ENCODE results near the gene SPHK2.

The SPHK2 gene

DNA sequence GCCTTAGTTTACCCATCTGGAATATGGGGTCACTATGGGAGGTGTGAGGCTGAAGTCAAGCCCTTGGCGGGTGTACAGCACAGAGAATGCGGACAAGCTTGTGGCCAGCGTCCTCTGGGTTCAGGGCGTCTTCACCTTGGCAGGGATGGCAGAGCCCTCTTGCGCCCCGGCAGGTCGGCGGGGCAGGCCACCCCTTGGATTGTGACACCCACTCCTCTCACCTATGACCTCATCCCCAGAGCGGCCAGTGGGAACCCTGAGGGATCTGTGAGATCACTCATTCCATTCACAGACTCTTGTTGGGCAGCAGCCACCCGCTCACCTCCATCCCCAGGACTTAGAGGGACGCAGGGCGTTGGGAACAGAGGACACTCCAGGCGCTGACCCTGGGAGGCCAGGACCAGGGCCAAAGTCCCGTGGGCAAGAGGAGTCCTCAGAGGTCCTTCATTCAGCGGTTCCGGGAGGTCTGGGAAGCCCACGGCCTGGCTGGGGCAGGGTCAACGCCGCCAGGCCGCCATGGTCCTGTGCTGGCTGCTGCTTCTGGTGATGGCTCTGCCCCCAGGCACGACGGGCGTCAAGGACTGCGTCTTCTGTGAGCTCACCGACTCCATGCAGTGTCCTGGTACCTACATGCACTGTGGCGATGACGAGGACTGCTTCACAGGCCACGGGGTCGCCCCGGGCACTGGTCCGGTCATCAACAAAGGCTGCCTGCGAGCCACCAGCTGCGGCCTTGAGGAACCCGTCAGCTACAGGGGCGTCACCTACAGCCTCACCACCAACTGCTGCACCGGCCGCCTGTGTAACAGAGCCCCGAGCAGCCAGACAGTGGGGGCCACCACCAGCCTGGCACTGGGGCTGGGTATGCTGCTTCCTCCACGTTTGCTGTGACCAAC, 12.6 kb upstream of the SPHK2 start, which contains the start of gene SPACA4:
Gene SPACA4 (plus strand): TSS at position 280 of the 896 bp plus-strand sequence. CDS start 237 bp downstream, at position 517.
- DNase-seq (ENCODE audit: low read depth): no peak

DNA sequence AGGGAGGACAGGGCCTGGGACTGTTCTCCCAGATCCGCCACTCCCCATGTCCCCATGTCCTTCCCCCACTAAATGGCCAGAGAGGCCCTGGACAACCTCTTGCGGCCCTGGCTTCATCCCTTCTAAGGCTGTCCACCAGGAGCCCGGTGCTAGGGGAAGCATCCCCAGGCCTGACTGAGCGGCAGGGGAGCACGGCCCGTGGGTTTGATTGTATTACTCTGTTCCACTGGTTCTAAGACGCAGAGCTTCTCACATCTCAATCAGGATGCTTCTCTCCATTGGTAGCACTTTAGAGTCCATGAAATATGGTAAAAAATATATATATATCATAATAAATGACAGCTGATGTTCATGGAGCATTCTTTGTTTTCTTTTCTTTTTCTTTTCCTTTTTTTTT, 11.9 kb upstream of the SPHK2 start:
- no peak for DNase-seq (ENCODE audit: low read depth)

DNA sequence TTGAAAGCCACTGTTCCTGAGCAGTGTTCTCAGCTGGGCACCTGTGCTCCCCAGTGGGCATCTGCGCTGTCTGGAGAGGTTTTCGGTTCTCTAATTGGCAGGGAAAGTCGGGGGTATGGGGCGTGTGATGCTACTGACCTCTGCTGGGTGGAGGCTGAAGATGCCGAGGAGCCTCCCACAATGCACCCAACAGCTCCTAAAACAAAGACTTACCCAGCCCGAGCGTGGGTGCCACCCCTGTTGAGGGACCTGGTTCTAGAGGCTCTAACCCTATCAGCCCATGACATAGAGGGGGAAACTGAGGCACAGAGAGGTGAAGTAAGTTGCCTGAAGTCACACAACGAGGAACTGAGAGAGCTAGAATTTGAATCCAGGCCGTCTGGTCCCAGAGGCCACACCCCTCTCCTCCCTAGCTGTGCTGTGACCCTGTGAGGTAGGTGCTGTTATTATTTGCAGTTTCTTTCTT, 10.5 kb upstream of the SPHK2 start:
- no peak for DNase-seq (ENCODE audit: low read depth)

DNA sequence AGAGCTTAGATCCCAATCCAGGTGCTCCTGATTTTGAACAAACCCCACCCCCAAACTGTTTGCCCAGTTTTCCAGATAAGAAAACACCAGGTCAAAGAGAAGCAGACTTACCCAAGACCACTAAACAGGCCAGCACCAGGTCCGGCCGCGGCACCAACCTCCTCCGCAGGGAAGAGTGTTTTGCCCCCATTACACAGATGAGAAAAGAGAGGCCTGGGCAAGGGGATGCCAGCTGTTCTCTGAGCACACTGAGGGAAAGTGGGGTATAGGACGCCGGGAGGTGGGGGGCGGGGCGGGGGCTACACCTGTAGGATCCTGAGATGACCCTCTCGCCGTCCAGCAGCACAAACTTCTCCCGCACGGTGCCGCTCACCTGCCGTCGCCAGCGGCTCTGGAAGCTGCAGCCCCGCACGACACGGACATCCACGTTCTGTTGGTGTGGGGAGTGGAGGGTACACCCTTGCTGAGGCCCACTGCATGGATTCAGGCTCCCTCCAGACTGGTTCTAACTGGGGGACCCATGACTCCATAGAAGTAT, 9.7 kb upstream of the SPHK2 start:
- no peak for DNase-seq (ENCODE audit: low read depth)

DNA sequence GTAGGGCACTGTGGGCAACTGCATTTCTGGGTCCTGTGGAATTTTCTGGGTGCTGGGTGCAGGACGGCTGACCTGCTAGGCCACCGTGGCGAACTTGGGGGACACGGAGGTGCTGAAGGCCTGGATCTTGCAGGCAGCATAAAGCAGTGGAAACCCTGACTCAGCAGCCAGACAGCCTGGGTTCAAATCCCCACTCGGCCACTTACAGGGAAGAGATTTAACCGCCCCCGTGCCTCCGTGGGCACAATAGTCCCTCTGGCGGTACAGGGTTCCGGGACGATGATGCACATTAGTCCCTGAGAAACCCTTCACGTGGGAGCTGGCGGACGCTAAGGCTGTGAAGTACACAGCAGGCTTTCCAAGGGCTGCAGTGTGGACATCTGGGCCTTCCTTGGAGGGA, 7.4 kb upstream of the SPHK2 start:
- DNase-seq (ENCODE audit: low read depth): no peak

DNA sequence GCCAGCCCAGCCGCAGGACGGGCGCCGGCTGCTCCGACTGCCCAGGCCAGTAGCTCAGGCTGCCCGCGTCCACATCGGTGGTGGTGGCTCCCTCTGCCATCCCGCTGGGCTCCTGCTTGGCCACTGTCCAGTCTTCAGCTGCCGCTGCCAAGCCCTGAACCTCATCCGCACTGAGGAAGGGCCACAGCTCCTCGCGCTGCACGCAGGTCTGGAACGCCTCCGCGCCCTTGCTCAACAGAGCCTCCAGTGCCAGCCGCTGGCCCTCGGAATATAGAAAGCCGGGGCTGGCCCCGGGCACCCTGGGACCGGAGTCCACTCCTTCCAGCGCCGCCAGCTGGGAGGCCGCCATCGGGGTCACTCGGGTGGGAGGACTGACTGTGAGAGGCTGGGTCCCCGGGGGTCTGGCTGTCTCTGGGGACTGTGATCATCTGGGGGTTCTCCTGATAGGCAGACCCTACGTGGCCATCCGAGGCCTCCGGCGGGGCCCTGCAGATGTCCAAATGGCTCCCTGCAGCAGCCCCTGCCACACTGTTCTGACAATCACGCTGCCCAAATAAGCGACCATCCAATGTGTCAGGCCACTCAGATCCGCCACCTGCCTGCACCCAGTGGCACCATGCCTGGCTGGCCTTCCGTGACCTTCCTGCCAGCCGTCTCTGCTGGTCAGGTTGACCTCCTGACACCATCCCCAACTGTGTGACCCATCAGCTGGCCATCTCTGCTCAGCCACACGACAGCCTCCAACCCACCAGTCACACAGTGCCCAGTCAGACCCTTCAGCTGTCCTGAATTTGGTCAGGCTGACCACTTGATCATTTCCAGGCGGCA, 6.1 kb upstream of the SPHK2 start:
- DNase-seq (ENCODE audit: low read depth): no peak

DNA sequence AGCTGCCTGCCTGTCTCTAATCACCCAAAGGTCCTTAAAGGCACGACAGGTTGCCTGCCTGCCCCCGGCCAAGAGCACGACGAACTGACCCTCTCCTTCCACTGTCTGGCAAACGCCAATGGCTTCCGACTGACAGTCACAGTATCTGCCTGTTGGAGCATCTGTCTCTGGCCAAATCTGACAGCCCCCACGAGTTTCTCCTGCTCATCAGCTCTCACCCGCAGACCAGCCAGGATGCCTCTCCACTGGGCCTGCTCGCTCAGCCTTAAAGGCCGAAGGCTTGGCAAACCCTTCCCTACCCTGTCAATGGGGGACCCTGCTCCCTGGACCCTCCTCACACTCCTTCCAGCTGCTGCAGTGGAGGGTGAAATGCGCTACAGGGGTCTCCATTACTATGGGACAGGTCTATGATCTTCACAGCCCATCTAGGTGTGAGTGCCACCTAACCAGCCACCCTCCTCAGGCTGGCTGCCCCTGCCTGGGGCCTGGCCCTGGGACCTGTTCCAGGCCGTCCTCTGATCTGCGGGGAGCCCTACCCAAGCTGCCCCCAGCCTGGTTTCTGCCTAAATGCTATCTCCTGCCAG, 5.4 kb upstream of the SPHK2 start:
- no peak for DNase-seq (ENCODE audit: low read depth)

DNA sequence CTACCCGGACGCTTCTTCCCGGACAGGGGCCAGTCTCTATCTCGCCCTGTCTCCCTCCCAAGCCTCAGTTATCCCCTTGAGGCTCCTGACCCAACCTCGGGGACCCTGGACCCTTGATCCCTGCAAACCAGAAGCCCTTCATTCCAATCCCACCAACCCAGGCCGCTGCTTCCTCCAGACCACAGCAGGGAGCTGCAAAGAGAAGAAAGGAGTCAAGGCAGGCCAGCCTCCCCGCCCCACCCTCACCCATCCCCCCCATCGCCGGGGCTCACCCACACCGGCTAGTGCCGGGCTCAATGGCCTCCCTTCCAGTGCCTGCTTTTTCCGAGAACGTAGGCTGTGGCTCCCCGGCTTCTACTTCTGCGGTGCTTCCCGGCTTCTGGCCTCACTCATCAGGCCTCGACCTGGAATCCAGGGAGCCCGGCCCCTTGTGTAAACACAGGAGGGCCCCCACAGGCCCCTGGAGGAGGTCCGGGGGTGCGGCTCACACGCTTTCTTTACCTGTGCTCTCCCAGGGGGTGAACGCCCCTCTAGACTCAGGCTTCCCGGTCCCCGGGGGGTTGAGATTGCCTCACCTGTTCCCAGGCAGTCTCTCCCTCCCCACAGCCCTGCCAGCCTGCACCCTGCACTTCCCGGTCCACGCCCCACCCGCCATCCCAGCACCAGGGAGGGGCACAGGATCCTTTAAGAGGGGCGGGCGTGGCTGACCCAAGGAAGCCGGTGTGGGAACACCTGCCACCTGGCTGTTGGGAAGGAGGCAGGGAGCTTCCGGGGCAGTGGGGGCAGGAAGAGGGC, 4.7 kb upstream of the SPHK2 start, which contains the start of gene FAM83E:
Gene FAM83E (minus strand): TSS at position 641 of the 795 bp plus-strand sequence. CDS start 1,704 bp downstream, outside the sequence.
- no peak for DNase-seq (ENCODE audit: low read depth)

DNA sequence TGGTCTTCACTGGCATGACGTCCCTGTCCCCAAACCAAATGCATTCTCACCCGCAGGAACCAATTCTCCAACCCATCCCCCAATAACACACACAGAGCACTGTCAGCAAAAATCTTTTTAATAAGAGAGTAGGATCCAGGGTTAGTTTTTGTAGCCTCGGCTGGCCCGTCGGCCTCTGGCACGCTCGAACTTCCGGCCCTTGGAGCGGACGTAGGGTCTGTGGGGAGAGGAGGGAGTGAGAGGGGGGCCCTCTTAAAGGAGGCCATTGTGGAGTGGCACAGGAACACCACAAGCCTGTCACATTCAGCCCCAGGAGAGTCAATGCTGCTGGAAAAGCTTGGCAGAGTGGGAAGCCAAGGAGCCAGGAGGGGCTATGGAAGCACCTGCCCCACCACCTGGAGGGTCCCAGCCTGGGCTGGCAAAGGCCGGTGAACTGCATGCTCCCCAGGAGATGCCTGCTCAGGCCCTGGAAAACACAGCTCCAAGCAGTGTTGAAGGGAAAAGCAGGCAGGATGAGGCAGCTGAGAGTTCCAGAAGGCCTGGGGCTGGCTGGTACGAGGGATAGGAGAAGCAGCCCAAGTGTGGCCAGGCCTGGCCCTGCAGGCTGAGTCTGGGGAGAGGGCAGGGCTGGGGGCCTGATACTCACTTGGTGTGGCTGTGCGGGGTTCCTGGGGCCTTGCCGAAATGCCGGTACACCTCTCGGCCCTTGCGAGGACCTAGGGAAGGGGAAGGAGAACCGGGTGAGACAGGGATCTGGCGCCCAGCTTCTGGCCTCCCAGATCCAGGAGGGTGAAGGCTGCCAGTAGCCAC, 3.9 kb upstream of the SPHK2 start:
- no peak for DNase-seq (ENCODE audit: low read depth)

DNA sequence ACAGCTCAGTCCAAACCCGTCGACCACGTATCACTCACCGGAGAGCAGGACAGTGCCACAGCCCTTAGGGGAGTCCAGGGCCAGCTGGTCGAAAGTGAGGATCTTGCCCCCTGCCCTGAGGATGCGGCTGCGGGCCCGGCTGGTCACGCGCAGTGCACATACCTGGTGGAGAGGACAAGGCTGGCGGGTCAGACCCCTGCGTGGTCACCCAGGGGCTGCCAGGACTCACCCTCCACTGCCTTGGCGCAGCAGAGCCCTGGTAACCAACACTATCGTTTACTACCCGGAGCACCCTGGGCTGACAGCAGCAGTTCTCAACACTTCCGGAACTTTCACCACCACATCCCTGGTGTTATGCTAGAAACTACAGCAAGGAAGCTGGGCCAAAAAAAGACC, 3.3 kb upstream of the SPHK2 start:
- no peak for DNase-seq (ENCODE audit: low read depth)

DNA sequence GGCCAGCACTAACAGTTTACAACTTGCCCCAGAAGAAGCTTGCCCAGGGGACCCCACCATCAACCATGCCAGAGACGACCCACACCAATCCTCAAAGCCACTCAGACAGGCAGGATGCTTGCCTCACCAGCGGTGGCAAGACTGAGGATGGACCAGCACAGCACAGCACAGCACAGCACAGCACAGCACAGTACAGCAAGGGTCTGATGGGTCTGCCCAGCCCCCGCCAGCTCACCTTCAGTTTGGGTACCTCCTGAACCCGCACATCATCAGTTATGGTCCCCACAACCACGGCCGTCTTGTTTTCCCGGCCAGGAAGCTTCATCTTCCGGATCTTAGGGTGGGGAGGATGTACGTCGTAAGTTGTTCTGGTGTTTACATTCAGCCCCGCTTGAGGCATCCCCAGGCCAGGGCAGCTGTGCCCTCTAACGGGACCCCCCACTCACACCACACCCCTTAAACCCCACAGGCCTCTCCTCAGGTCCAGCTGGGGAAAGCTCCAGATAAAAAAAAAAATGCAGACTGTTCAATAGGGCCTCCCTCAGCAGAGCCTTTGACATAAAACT, 2.7 kb upstream of the SPHK2 start:
- no peak for DNase-seq (ENCODE audit: low read depth)

DNA sequence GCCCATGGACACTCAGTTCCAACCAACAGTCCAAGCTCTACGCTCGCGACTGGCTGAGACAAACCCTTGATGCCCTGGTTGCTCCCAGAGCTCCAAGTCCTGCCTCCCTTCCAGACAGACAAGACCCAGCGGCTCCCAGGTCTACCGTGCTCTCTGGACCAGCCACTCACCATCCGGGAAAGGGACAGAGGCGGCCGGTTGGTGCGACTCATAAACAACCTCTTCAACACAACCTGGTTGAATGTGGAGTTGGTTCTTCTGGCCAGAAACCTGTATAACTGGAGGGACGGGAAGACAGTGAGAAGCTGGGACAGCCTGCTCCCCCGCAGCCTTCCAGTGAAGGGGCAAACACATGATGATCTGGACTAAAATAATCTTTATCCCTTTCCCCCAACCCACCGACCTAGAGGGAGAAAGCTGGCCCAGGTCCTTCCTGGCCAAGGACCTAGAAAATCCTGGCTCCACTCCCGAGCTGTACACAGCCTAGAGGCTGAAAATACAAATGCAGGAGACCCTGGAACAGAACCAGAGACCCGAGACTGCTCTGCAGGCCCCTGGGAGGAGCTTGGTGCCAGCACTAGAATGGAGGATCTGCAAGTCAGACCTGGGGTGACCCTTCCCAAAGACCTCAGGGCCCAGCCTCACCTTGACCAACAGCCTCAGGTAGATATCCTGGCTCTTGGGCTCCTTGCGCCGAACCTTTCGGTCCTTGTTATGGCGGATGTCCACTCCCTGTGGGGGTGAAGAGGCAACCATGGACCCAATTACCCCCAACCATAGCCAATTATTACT, 2.0 kb upstream of the SPHK2 start:
- DNase-seq (ENCODE audit: low read depth): no peak

DNA sequence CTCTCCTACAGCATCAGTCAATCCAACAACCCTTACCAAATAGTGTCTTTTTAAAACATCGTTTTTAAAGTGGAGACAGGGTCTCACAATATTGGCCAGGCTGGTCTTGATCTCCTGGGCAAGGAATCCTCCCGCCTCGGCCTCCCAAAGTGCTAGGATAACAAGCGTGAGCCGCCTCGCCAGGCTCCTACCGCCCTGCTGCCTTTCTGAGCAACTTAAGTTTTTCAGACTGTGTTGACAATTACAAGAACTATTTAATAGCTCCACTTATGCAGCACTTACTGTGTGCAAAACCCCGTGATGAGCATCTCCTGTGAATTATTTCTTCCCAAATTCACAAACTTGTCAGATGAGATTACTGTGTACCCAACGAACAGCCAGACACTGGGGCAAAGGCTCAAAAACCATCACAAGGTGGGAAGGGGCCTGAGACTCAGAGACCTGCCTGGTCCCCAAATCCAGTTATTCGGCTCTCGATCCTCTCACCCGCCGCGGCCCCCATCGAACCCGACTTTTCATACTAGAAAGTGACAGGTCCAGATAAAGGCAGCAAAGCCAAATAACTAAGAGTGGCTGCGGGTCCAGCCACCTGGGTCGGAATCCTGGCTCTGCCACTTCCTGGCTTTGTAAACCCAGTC, 909 bp upstream of the SPHK2 start:
- DNase-seq (ENCODE audit: low read depth): no peak

DNA sequence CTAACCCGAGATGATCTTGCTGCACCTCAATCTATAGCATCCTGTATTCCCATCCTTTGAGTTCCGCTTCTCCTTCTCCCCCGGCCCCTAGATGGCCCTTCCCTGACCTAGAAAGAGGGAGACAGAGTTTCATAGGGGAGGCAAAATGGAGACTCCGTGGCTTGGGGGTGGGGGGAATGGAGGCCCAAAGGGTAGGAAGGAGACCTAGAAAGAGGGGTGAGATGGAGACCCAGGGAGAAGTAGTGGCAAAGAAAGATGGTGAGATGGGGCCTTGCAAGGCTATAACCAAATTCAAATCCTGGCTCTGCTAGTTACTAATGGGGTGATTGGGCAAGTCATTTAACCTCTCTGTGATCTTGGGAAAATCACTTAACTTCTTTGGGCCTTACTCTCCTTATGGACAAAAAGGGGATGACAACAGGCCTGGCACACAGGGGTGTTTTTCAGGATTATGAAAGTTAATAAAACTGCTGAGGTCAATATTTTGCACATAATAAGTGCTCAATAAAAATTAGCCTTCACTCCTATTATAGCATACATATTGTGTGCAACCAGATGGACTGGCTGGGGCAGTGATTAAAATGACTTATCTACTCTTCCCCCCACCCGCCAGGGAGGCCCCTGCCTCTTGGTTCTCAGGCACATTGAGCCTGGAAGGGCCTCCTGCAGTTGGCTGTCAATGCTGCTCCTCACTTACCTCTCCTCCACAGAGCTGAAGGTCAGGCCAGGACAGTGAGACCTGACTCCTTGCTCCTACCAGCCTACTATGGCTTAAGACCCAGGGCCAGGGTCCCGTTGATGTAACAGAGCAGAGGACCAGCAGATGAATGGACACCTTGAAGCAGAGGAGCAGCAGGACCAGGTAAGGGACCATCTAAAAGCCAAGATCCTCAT, 633 bp downstream of the SPHK2 start:
- DNase-seq (ENCODE audit: low read depth): no peak

DNA sequence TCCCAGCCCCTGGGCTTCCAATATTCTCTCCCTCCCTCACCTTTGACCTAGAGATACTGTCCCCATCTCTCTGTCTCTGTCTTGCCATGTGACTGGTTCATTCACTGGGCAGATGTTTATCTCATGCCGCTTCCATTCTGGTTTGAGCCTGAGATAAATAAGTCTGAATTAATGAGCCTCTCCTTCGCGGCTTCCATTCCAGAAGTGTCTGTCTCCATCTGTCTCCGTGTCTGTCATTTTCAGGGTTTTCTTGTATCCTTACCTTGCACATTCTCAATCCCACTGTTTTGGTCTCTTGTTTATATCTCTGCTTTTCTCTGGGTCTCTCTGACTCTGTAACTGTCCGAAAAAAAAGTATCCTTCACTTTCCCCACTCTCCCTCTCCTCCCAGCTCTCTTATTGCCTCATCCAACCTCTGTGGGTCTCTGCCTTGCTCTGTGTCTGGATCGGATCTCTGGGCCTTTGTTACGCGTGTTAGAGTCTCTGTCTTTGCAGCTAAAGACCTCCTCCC, 4.3 kb downstream of the SPHK2 start:
- DNase-seq (ENCODE audit: low read depth): no peak

DNA sequence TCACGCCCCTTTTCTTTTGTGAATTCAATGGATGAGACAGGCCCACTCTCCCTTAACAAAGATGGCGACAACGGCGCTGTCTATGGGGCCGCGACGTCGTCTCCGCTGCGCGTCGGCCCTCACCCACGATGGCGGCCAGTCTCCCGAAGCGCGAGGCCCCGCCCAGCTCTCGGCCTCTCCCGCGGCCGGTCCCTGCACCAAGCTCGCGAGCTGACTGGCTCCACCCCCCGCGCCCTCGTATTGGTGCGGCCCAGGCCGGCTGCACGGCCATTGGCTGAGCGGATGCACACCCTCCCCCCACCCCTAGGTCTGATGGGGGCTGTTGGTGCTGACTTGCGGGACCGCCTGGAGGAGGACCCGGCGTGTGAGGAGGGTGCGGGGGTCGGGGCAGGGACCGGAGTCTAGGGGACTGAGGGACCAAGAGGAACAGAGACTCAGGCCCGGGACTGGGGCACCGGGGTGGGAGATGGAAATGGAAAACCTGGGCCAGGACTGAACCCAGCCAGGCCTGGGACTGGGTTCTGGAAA, 4.8 kb downstream of the SPHK2 start:
- DNase-seq (ENCODE audit: low read depth): peak; percentile 87

Data from stimulated activated CD8-positive, alpha-beta memory T cell treated with anti-CD3 and anti-CD28 coated beads, Interleukin-15, amount 100 ng/mL, for 24 hours (primary cell).